Neutrophil (primary cell): ENCODE measurements around the gene MYO7B.
"Not testable (repeated sequence)": the region's sequence is repeated elsewhere in the genome, so short reads cannot be mapped to it uniquely, and the experiment has no call there.

Source experiments
- H3K27ac ChIP-seq: fragments of 200-600 bp; sonication (generic); 2 replicates; pipeline ENCODE4 v1.5.1; 2016; ENCODE audit warnings: mild to moderate bottlenecking, moderate library complexity
- H3K27me3 ChIP-seq: fragments of 200-600 bp; sonication (generic); 2 replicates; pipeline ENCODE4 v1.6.0; 2016; ENCODE audit warnings: mild to moderate bottlenecking
- H3K36me3 ChIP-seq: fragments of 200-600 bp; sonication (generic); 2 replicates; pipeline ENCODE4 v1.5.1; 2017
- H3K4me1 ChIP-seq, 2 experiments: fragments of 200-600 bp in 1 of 2; sonication (generic) in 1 of 2; 1 replicate in 1 of 2; 2 replicates in 1 of 2; pipeline versions ENCODE4 v1.5.1 to v1.6.1; 2013 to 2016; ENCODE audit warnings: low read depth in 1 of 2, low read length in 1 of 2, mild to moderate bottlenecking in 1 of 2, moderate library complexity in 1 of 2; ENCODE audit not compliant: control insufficient read depth in 1 of 2, insufficient read depth in 1 of 2
- H3K4me3 ChIP-seq, 2 experiments: fragments of 200-600 bp in 1 of 2; sonication (generic) in 1 of 2; 1 replicate in 1 of 2; 2 replicates in 1 of 2; pipeline ENCODE4 v1.5.1; 2013 to 2016; ENCODE audit warnings: low read depth in 1 of 2, low read length in 1 of 2, mild to moderate bottlenecking in 1 of 2, moderate library complexity in 1 of 2
- H3K9me3 ChIP-seq: fragments of 200-600 bp; sonication (generic); 2 replicates; pipeline ENCODE4 v1.5.1; 2016
- TF ChIP-seq, protein P1 (sequence below): fragments of 200-600 bp; sonication (generic); IDR thresholded peaks from 2 replicates; pipeline ENCODE4 v1.5.1; 2016; ENCODE audit warnings: antibody characterized with exemption

Gene MYO7B

DNA sequence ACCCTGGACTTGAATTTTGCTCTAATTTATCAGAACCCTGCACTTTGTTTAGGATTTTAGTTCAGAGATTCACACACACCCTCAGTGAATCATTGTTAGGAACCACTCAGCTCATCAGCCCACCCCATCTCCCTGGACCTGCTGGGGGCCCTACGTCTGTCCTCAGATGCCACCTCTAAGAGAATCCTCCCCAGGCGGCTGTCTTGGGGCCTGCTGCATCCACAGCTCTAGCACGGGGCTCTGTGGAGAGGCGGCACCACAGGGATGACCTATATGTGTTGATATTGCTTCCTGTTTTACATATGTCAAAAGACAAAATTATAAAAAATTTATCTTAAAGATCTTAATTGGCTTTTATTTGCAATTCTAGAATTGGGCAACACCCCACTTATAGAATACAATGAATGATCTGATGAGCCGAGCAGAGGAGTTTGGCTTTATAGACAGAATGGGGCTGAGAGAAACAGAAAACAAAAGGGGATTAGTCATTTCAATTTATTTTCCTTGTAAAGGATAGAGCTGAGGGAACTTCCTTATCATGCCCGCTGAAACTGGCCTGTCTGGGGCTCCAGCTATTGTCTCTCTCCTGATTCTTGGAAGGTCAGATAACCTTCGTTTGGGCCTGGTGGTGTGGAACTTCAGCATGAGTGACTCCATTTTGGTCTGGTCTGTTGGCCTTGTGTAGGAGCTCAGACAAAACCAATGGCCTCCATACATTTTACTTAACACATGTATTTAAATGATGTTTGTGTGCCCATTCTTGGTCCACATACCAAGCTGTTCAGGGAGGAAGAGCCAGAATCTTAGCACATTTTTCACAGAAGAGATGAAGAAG is 1.4 kb downstream of the MYO7B start:
- H3K36me3 ChIP-seq: no peaks in the 10 kb centered on the region
- H3K9me3 ChIP-seq: no peaks in the 10 kb centered on the region
- H3K27ac ChIP-seq: no peak overlapping the region
- H3K4me3 ChIP-seq: no peak overlapping the region
- TF ChIP-seq, protein P1, sequence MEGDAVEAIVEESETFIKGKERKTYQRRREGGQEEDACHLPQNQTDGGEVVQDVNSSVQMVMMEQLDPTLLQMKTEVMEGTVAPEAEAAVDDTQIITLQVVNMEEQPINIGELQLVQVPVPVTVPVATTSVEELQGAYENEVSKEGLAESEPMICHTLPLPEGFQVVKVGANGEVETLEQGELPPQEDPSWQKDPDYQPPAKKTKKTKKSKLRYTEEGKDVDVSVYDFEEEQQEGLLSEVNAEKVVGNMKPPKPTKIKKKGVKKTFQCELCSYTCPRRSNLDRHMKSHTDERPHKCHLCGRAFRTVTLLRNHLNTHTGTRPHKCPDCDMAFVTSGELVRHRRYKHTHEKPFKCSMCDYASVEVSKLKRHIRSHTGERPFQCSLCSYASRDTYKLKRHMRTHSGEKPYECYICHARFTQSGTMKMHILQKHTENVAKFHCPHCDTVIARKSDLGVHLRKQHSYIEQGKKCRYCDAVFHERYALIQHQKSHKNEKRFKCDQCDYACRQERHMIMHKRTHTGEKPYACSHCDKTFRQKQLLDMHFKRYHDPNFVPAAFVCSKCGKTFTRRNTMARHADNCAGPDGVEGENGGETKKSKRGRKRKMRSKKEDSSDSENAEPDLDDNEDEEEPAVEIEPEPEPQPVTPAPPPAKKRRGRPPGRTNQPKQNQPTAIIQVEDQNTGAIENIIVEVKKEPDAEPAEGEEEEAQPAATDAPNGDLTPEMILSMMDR: no peak
- H3K4me1 ChIP-seq: no peaks in the 10 kb centered on the region
- H3K27me3 ChIP-seq: no peaks in the 10 kb centered on the region

DNA sequence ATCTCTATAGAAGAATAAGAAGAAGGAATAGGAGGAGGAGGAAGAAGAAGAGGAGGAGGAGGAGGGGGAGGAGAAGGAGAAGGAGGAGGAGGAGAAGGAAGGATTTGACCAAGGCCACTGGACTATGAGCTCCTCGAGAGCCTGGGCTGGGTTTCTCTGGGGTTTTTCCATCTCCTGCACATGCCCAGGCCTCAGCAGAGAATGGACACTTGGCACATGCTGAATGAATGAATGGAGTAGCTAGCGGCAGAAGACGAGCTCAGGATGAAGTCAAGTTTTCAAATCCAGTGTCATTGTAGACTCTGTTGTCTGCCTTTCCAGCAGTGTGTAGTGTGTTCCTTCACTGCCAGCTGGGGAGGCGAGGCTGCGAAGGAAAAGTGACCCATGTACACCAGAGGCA is 2.2 kb downstream of the MYO7B start:
- Histone ChIP-seq H3K9me3 (no peaks in the 10 kb centered on the region), H3K27me3 (no peaks in the 10 kb centered on the region), H3K27ac (no peak overlapping the region), H3K36me3 (no peaks in the 10 kb centered on the region), H3K4me3 (no peak overlapping the region), H3K4me1 (no peaks in the 10 kb centered on the region)
- TF ChIP-seq, protein P1: no peak

DNA sequence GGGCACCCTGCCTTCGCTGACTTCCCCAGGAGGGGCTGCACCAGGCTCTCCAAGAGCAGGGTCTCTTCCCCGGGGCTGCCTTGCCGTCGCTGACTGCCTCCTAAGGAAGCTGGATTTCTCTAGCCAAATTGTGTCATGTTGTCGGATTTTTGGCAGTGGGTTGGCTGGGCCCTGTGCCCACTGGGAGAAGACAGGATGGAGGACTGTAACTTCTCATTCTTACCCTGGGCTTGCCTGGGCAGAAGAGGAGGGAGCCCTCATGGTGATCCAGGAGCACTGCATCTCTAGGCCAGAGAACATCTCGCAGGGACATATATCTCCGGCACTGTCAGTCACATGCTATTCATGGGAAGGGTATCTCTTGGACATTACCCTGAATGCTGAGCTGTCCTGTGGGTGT is 6.3 kb downstream of the MYO7B start:
- no peaks in the 10 kb centered on the region for H3K36me3 ChIP-seq
- no peak overlapping the region for H3K27ac ChIP-seq
- no peaks in the 10 kb centered on the region for H3K9me3 ChIP-seq
- no peaks in the 10 kb centered on the region for H3K4me1 ChIP-seq
- TF ChIP-seq, protein P1: no peak
- H3K27me3 ChIP-seq: peaks cover under 1% of the 10 kb centered on the region
- no peak overlapping the region for H3K4me3 ChIP-seq

DNA sequence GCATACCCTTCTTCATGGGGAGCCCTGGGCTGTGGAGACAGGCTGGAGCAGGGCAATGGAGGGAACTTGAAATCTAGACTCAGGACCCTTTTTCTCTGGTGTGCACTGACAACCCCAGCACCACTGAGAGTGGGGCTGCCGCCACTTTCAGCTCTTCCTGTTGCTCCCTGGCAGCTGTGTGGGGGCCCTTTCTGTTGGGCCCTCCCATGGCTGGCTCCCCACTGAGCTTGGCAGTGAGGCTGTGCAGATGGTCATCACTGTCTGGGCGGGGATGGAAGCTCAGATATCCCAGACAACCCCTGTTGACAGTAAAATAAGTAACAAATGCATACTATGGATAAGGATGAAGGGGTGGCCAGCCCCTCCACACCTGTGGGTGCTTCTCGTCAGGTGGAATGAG is 6.7 kb downstream of the MYO7B start:
- H3K9me3 ChIP-seq: no peaks in the 10 kb centered on the region
- H3K27ac ChIP-seq: no peak overlapping the region
- TF ChIP-seq, protein P1: no peak
- no peaks in the 10 kb centered on the region for H3K4me1 ChIP-seq
- H3K36me3 ChIP-seq: no peaks in the 10 kb centered on the region
- peaks cover 4% of the 10 kb centered on the region for H3K27me3 ChIP-seq
- H3K4me3 ChIP-seq: no peak overlapping the region

DNA sequence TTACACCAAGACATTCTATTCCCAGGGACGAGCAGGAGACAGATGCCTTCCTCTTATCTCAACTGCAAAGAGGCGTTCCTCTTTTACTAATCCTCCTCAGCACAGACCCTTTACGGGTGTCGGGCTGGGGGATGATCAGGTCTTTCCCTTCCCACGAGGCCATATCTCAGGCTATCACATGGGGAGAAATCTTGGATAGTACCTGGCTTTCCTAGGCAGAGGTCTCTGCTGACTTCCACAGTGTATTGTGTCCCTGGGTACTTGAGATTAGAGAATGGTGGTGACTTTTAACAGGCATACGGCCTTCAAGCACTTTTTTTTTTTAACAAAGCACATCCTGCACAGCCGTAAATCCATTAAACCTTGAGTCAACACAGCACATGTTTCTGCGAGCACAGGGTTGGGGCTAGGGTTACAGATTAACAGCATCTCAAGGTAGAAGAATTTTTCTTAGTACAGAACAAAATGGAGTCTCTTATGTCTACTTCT is 7.6 kb downstream of the MYO7B start:
- not testable (repeated sequence) for H3K27ac ChIP-seq, H3K4me3 ChIP-seq, H3K36me3 ChIP-seq, H3K9me3 ChIP-seq, H3K4me1 ChIP-seq
- peaks cover 11% of the 10 kb centered on the region for H3K27me3 ChIP-seq

DNA sequence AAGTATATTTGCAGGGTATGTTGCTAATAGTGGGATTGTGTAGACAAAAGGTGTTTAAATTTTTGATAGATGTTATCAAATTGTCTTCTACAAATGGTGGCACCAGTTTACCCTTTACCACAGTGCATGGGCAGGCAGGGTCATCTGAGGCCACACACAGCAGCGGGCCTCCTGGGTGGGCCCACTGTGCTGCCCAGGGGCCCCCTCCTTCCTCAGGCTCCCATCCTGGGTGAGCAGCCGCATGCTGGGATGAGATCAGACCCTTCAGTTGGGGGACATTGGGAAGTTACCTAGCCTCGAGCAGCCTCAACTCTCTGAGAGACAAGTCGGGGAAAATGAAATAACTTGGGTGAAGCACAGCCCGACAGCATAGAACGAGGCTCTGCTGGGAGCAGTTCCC is 9.7 kb downstream of the MYO7B start:
- TF ChIP-seq, protein P1: no peak
- Histone ChIP-seq H3K4me1 (no peaks in the 10 kb centered on the region), H3K27me3 (peaks cover 11% of the 10 kb centered on the region), H3K36me3 (no peaks in the 10 kb centered on the region), H3K9me3 (no peaks in the 10 kb centered on the region), H3K4me3 (no peak overlapping the region), H3K27ac (no peak overlapping the region)
